Neural cell (in vitro differentiated cells): ENCODE measurements around the gene RNF145.

ENCODE experiments used
- RAD21 ChIP-seq: fragments of 450-650 bp; conservative IDR thresholded peaks from 2 replicates; pipeline ENCODE4 v1.6.1; 2014; ENCODE audit warnings: antibody characterized with exemption, mild to moderate bottlenecking, moderate library complexity
- TAF1 ChIP-seq: IDR thresholded peaks from 2 replicates; pipeline ENCODE4 v1.6.1; 2012; ENCODE audit warnings: low read depth

DNA sequence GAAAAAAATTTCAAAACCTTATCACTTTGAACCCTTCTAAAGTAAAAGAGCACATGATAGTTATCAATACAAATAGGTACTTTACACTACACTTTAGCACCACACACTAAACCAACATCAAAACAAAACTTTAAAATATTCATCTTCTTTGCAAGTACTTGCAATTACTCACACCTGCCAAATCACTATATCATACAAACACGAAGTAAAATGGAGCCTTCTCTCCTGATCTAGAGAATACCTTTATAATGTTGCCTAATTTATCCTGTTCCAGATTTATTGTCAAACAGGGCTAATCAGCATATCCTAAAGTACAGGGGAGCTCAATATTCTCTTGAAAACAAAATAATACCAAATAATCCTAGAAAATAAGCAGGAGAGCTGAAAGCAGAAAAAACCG is 3.0 kb downstream of the RNF145 start:
- TF ChIP-seq TAF1 (no peak), RAD21 (no peak)
